ENCODE data around the gene MCC.
"Not testable (repeated sequence)": the region's sequence is repeated elsewhere in the genome, so short reads cannot be mapped to it uniquely, and the experiment has no call there.

MCC gene

GRCh38 chr5:113433862-113434612 lies 54.2 kb downstream of the MCC start:
- no peak for DNase-seq (ENCODE audit: low read depth)
- TF ChIP-seq, protein P1, sequence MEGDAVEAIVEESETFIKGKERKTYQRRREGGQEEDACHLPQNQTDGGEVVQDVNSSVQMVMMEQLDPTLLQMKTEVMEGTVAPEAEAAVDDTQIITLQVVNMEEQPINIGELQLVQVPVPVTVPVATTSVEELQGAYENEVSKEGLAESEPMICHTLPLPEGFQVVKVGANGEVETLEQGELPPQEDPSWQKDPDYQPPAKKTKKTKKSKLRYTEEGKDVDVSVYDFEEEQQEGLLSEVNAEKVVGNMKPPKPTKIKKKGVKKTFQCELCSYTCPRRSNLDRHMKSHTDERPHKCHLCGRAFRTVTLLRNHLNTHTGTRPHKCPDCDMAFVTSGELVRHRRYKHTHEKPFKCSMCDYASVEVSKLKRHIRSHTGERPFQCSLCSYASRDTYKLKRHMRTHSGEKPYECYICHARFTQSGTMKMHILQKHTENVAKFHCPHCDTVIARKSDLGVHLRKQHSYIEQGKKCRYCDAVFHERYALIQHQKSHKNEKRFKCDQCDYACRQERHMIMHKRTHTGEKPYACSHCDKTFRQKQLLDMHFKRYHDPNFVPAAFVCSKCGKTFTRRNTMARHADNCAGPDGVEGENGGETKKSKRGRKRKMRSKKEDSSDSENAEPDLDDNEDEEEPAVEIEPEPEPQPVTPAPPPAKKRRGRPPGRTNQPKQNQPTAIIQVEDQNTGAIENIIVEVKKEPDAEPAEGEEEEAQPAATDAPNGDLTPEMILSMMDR (conservative IDR thresholded peaks at IDR 0.05; ENCODE audit: low read length): no peak
- H3K4me3 ChIP-seq (ENCODE audit: low read length): no peak overlapping the region

- TF ChIP-seq, protein P1 (conservative IDR thresholded peaks at IDR 0.05; ENCODE audit: low read length): no peak
- DNase-seq (ENCODE audit: low read depth): no peak
- H3K4me3 ChIP-seq (ENCODE audit: low read length): no peak overlapping the region
Measured at GRCh38 chr5:113433071-113433470, 55.2 kb downstream of the MCC start.

- no peak for DNase-seq (ENCODE audit: low read depth)
- H3K4me3 ChIP-seq (ENCODE audit: low read length): no peak overlapping the region
- TF ChIP-seq, protein P1 (conservative IDR thresholded peaks at IDR 0.05; ENCODE audit: low read length): no peak
Measured at GRCh38 chr5:113427871-113428574, 60.2 kb downstream of the MCC start.

- TF ChIP-seq, protein P1 (conservative IDR thresholded peaks at IDR 0.05; ENCODE audit: low read length): no peak
- no peak overlapping the region for H3K4me3 ChIP-seq (ENCODE audit: low read length)
- DNase-seq (ENCODE audit: low read depth): no peak
Measured at GRCh38 chr5:113425909-113426308, 62.3 kb downstream of the MCC start.

DNA sequence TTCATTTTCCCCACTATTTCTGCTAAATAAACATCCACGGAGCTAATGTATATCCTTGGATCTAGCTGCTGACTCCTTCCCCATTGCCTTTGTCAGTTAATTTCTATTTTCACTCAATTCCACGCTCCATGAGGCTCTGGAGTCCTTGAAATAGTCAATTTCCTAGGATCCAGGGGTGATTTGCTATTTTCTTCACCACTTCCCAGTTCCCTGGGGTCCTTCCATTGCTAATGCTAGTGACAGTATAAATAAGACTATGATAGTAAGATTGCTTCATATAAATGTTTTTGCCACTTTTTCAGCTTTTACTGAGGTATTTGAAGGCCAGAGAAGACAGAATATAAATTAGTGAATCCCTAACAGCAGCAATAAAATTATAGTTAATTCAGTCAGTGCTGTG lies 66.6 kb downstream of the MCC start:
- DNase-seq (ENCODE audit: low read depth): no peak
- no peak overlapping the region for H3K4me3 ChIP-seq (ENCODE audit: low read length)
- TF ChIP-seq, protein P1 (conservative IDR thresholded peaks at IDR 0.05; ENCODE audit: low read length): no peak

GRCh38 chr5:113405530-113405929 lies 82.7 kb downstream of the MCC start:
- H3K4me3 ChIP-seq (ENCODE audit: low read length): no peak overlapping the region
- no peak for DNase-seq (ENCODE audit: low read depth)
- TF ChIP-seq, protein P1 (conservative IDR thresholded peaks at IDR 0.05; ENCODE audit: low read length): no peak

DNA sequence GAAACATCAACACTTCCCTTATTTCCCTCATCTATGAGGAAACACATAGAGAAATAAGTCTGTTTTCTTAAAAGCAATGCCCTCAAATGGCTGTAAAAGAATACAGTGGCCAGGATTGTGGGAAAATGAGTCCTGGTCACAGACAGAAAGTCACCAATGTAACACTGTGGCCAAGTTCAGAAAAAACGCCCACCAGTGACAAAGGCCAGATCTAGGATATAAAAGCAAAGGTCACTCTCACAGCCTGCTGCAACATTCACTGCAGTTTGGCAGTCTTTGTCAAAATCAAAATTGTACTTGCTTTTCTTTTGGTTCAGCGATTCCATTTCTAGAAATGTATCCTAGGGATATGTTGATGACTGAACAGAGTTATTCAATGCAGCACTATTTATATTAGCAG lies 84.0 kb downstream of the MCC start:
- DNase-seq (ENCODE audit: low read depth): no peak
- TF ChIP-seq, protein P1 (conservative IDR thresholded peaks at IDR 0.05; ENCODE audit: low read length): no peak

GRCh38 chr5:113397986-113398385 lies 90.3 kb downstream of the MCC start:
- H3K4me3 ChIP-seq (ENCODE audit: low read length); DNase-seq (ENCODE audit: low read depth): not testable (repeated sequence)

More for the DNA sequence above, 84.0 kb downstream of the MCC start:
- H3K4me3 ChIP-seq (ENCODE audit: low read length): no peak overlapping the region

Data from AG10803 (cell line).